H9 (cell line): ENCODE results near the gene PTPRJ. TPM values are rescaled to one million over a fixed set of nuclear protein-coding genes. Genes with fewer than 3 reads are reported as not detected.

Source experiments
- DNase-seq: peaks from one replicate; pipeline ENCODE4 v3.0.0-alpha.2; 2017
- H2AFZ ChIP-seq: one replicate; pipeline ENCODE4 v1.6.1; 2013; ENCODE audit warnings: mild to moderate bottlenecking, low read length, control low read depth, moderate library complexity
- H2AK5ac ChIP-seq: 2 replicates; pipeline ENCODE4 v1.6.1; 2013; ENCODE audit warnings: low read length, control low read depth, mixed read lengths; ENCODE audit not compliant: insufficient read length
- H2BK120ac ChIP-seq: one replicate; pipeline ENCODE4 v1.6.1; 2013; ENCODE audit warnings: low read depth, mild to moderate bottlenecking, low read length, control low read depth, inconsistent platforms; ENCODE audit not compliant: poor library complexity, severe bottlenecking
- H2BK12ac ChIP-seq: 2 replicates; pipeline ENCODE4 v1.6.1; 2013; ENCODE audit warnings: low read length, control low read depth, mixed read lengths, low read depth; ENCODE audit not compliant: insufficient read length
- H2BK15ac ChIP-seq: 2 replicates; pipeline ENCODE4 v1.6.1; 2013; ENCODE audit warnings: low read depth, low read length, control low read depth
- H2BK20ac ChIP-seq: one replicate; pipeline ENCODE4 v1.6.1; 2013; ENCODE audit warnings: low read depth, mild to moderate bottlenecking, low read length, control low read depth, inconsistent platforms; ENCODE audit not compliant: poor library complexity, severe bottlenecking
- H2BK5ac ChIP-seq: 2 replicates; pipeline ENCODE4 v1.6.1; 2013; ENCODE audit warnings: low read length, control low read depth, mixed read lengths; ENCODE audit not compliant: insufficient read length
- H3K14ac ChIP-seq: 2 replicates; pipeline ENCODE4 v1.6.1; 2013; ENCODE audit warnings: low read length, control low read depth; ENCODE audit not compliant: insufficient read depth
- H3K18ac ChIP-seq: 2 replicates; pipeline ENCODE4 v1.6.1; 2013; ENCODE audit warnings: low read depth, mild to moderate bottlenecking, mixed read lengths, low read length, control low read depth; ENCODE audit not compliant: insufficient read length
- H3K23ac ChIP-seq: 2 replicates; pipeline ENCODE4 v1.6.1; 2013; ENCODE audit warnings: low read length, control low read depth, mixed read lengths, low read depth; ENCODE audit not compliant: insufficient read length
- H3K23me2 ChIP-seq: 2 replicates; pipeline ENCODE4 v1.6.1; 2013; ENCODE audit warnings: low read depth, mild to moderate bottlenecking, mixed read lengths, low read length, control low read depth; ENCODE audit not compliant: insufficient read length, poor library complexity, severe bottlenecking
- H3K27ac ChIP-seq: 2 replicates; pipeline ENCODE4 v1.5.1; 2013; ENCODE audit warnings: low read length, control low read depth, mixed read lengths, low read depth; ENCODE audit not compliant: insufficient read length
- H3K27me3 ChIP-seq: 2 replicates; pipeline ENCODE4 v1.6.1; 2013; ENCODE audit warnings: low read length, control low read depth, inconsistent platforms; ENCODE audit not compliant: insufficient read depth
- H3K4ac ChIP-seq: 2 replicates; pipeline ENCODE4 v1.6.1; 2013; ENCODE audit warnings: low read depth, mild to moderate bottlenecking, control low read depth, inconsistent platforms, low read length, moderate library complexity
- H3K4me1 ChIP-seq: 2 replicates; pipeline ENCODE4 v1.6.1; 2013; ENCODE audit warnings: low read length, control low read depth, inconsistent platforms; ENCODE audit not compliant: insufficient read depth
- H3K4me2 ChIP-seq: 2 replicates; pipeline ENCODE4 v1.6.1; 2013; ENCODE audit warnings: low read length, control low read depth, mixed read lengths; ENCODE audit not compliant: insufficient read length, insufficient read depth
- H3K56ac ChIP-seq: 2 replicates; pipeline ENCODE4 v1.6.1; 2013; ENCODE audit warnings: low read depth, mild to moderate bottlenecking, mixed read lengths, low read length, control low read depth; ENCODE audit not compliant: insufficient read length
- H3K79me1 ChIP-seq: 2 replicates; pipeline ENCODE4 v1.6.1; 2013; ENCODE audit warnings: low read depth, mild to moderate bottlenecking, moderate library complexity, low read length, control low read depth, inconsistent platforms; ENCODE audit not compliant: insufficient read depth, poor library complexity, severe bottlenecking
- H3K79me2 ChIP-seq: 2 replicates; pipeline ENCODE4 v1.6.1; 2013; ENCODE audit warnings: low read length, control low read depth, inconsistent platforms; ENCODE audit not compliant: insufficient read depth
- H3K9ac ChIP-seq: 2 replicates; pipeline ENCODE4 v1.6.1; 2013; ENCODE audit warnings: low read length, control low read depth, mixed read lengths; ENCODE audit not compliant: insufficient read length; ENCODE audit errors: extremely low read depth
- H3K9me3 ChIP-seq: one replicate; pipeline ENCODE4 v1.6.1; 2013; ENCODE audit warnings: low read depth, low read length, inconsistent platforms; ENCODE audit not compliant: control insufficient read depth
- H3T11ph ChIP-seq: one replicate; pipeline ENCODE4 v1.6.1; 2013; ENCODE audit warnings: mild to moderate bottlenecking, low read length, control low read depth, inconsistent platforms
- H4K20me1 ChIP-seq: one replicate; pipeline ENCODE4 v1.6.1; 2013; ENCODE audit not compliant: control insufficient read depth, insufficient read length, insufficient read depth
- H4K5ac ChIP-seq: 2 replicates; pipeline ENCODE4 v1.6.1; 2013; ENCODE audit warnings: low read depth, mild to moderate bottlenecking, mixed read lengths, low read length, control low read depth; ENCODE audit not compliant: insufficient read length
- H4K8ac ChIP-seq: replicated peaks from 2 replicates; pipeline ENCODE4 v1.6.1; 2013; ENCODE audit warnings: low read length, control low read depth, mixed read lengths, low read depth; ENCODE audit not compliant: insufficient read length
- H4K91ac ChIP-seq: 2 replicates; pipeline ENCODE4 v1.6.1; 2013; ENCODE audit warnings: low read depth, mild to moderate bottlenecking, moderate library complexity, mixed read lengths, low read length, control low read depth; ENCODE audit not compliant: insufficient read length
- H3K27ac Mint-ChIP-seq, 3 experiments: 2 replicates in 2 of 3; 3 replicates in 1 of 3; pipeline ENCODE4 v1.8.0; 2020 to 2021; ENCODE audit warnings: mixed read lengths in 3 of 3, mild to moderate bottlenecking in 1 of 3, moderate library complexity in 1 of 3
- H3K27me3 Mint-ChIP-seq: 2 replicates; pipeline ENCODE4 v1.8.0; 2021; ENCODE audit warnings: low read depth, mild to moderate bottlenecking, moderate library complexity, mixed read lengths
- H3K36me3 Mint-ChIP-seq, 3 experiments: 2 replicates in 2 of 3; 3 replicates in 1 of 3; pipeline ENCODE4 v1.8.0; 2020 to 2021; ENCODE audit warnings: low read depth in 3 of 3, mixed read lengths in 3 of 3; ENCODE audit not compliant: insufficient read depth in 1 of 3
- H3K4me1 Mint-ChIP-seq, 2 experiments: 2 replicates each; pipeline ENCODE4 v1.8.0; 2020; ENCODE audit warnings: mixed read lengths in 2 of 2
- H3K4me3 Mint-ChIP-seq, 2 experiments: 2 replicates in 1 of 2; 3 replicates in 1 of 2; pipeline ENCODE4 v1.8.0; 2020 to 2021; ENCODE audit warnings: mild to moderate bottlenecking in 2 of 2, mixed read lengths in 2 of 2, moderate library complexity in 1 of 2
- H3K9me3 Mint-ChIP-seq, 2 experiments: 2 replicates in 1 of 2; 3 replicates in 1 of 2; pipeline ENCODE4 v1.8.0; 2020; ENCODE audit warnings: mild to moderate bottlenecking in 2 of 2, mixed read lengths in 2 of 2, moderate library complexity in 1 of 2
- CTCF ChIP-seq: fragments of 200-600 bp; sonication (generic); conservative IDR thresholded peaks from 3 replicates; pipeline ENCODE4 v1.8.0; 2021; ENCODE audit warnings: antibody characterized with exemption, mild to moderate bottlenecking
- WGBS: extraction: QIAGEN DNeasy Blood & Tissue Kit; methylation state at CpG from one replicate; pipeline ENCODE4 v1.1.7; 2013; ENCODE audit warnings: missing lambda C conversion rate, low lambda C conversion rate, mixed read lengths; ENCODE audit not compliant: insufficient read length; ENCODE audit errors: extremely low coverage; 5-methylcytosine and 5-hydroxymethylcytosine counted together
- total RNA-seq: library from RNA; stranded (reverse); gene quantifications from 2 replicates; pipeline ENCODE4 v1.2.1, GENCODE V29; 2021

PTPRJ gene
- total RNA-seq, 1 experiment from 2014 or later, result 10.6 TPM

DNA sequence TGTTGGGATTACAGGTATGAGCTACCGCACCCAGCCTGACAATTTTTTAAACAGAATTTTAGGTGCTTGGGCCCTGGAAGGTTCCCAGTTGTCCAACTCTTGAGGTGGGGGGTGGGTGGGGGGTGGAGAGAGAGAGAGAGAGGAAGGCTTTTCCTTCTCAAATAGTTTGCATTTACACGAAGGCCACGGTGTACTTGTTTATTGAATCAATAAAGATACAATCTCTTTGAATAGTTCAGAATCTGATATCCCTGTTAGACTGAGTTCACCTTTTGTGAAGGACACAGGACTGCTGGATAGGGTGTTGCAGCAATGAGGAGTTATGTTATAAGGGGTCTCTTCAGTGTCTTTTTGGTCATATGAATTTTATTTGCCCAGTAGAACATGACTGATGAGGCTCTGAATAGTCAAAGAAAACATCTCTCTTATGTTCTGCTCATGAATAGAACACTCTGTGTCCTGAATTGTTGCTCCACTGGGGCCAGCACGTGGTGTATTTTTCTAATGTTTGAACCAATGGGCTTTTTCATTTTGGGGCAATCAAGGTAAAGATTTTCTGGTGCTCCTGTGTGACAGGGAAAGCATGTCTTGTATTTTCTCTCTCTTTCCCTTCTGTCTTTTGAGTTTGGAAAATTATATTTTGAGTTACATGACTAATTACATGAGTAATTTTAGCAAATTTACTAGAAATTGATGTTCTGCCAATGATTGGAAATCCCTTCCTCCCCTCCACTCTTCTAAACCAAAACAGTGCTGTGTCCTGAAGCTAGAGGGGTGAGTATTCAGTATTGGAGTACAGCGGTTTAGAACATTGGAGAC lies 61.7 kb downstream of the PTPRJ start:
- no peak overlapping the region; a peak in 1 of 7 replicates for H3K27ac Mint-ChIP-seq
- Histone ChIP-seq H3K56ac (no peak overlapping the region), H3K14ac (no peak overlapping the region), H4K5ac (no peak overlapping the region), H3T11ph (no peak overlapping the region), H3K27ac (no peak overlapping the region), H4K8ac (no peak overlapping the region), H3K4me2 (no peak overlapping the region), H3K9me3 (no peaks in the 10 kb centered on the region), H4K91ac (no peak overlapping the region), H2AK5ac (no peak overlapping the region), H2BK5ac (no peak overlapping the region), H2BK15ac (no peak overlapping the region), H2BK12ac (no peak overlapping the region), H4K20me1 (no peaks in the 10 kb centered on the region), H3K4ac (no peak overlapping the region), H3K79me2 (no peaks in the 10 kb centered on the region), H3K23ac (no peak overlapping the region), H3K9ac (no peak overlapping the region), H2AFZ (no peak overlapping the region), H3K23me2 (no peaks in the 10 kb centered on the region), H3K18ac (no peak overlapping the region), H3K27me3 (no peaks in the 10 kb centered on the region), H2BK120ac (no peak overlapping the region), H3K79me1 (no peaks in the 10 kb centered on the region), H2BK20ac (no peak overlapping the region), H3K4me1 (no peaks in the 10 kb centered on the region; the same call in 1 of the 2 replicates)
- no peak for DNase-seq
- H3K9me3 Mint-ChIP-seq, result no peaks in the 10 kb centered on the region
- TF ChIP-seq CTCF, result no peak
- no CpG with 5 or more reads among the region's 5 CpGs for WGBS
- peaks cover 20 to 23% of the 10 kb centered on the region in 2 experiments for H3K4me1 Mint-ChIP-seq
- no peaks in the 10 kb centered on the region for H3K36me3 Mint-ChIP-seq
- no peak overlapping the region for H3K4me3 Mint-ChIP-seq
- H3K27me3 Mint-ChIP-seq, result no peaks in the 10 kb centered on the region
